Measurements from ENCODE around the gene PDE4D. TPM values are rescaled to one million over a fixed set of nuclear protein-coding genes. Genes with fewer than 3 reads are reported as not detected.
"Not testable (repeated sequence)": the region's sequence is repeated elsewhere in the genome, so short reads cannot be mapped to it uniquely, and the experiment has no call there.

Gene PDE4D
- total and polyA plus RNA-seq, 11 donors = 5.2 to 68.3 (median 42.1) TPM

- Histone ChIP-seq H3K9me3 (no peaks in the 10 kb centered on the region), H3K36me3 (no peaks in the 10 kb centered on the region), H3K27me3 (no peaks in the 10 kb centered on the region), H3K4me3 (no peak overlapping the region), H3K27ac (no peak overlapping the region), H3K4me1 (peaks cover 0 to 8% (median 0%) of the 10 kb centered on the region in 12 donors)
- no peak for ATAC-seq
- intact Hi-C loops (cut with DNase I) = no loop called here
- 96 to 98% (median 98%) methylated on average over 7 of the region's 7 CpGs for WGBS, 4 donors
- no peak for TF ChIP-seq CTCF (IDR thresholded peaks at IDR 0.05)
- no peak for TF ChIP-seq POLR2A (IDR thresholded peaks at IDR 0.05)
- no peak for DNase-seq
These were observed 137.0 kb downstream of the PDE4D start for GRCh38 chr5:59756373-59757035.

- TF ChIP-seq CTCF (IDR thresholded peaks at IDR 0.05) (no peak), POLR2A (IDR thresholded peaks at IDR 0.05) (no peak)
- intact Hi-C loops (cut with DNase I) = no loop called here
- WGBS, 4 donors = 92 to 99% (median 94%) methylated on average over 1 of the region's 1 CpG
These were observed 138.1 kb downstream of the PDE4D start for GRCh38 chr5:59755476-59755875.

GRCh38 chr5:59753599-59753998 is 139.9 kb downstream of the PDE4D start:
- DNase-seq (no peak), ATAC-seq (no peak)
- intact Hi-C loops (cut with DNase I) = no loop called here
- Histone ChIP-seq H3K4me1 (no peaks in the 10 kb centered on the region), H3K4me3 (no peak overlapping the region), H3K27me3 (no peaks in the 10 kb centered on the region), H3K27ac (no peak overlapping the region), H3K9me3 (no peaks in the 10 kb centered on the region), H3K36me3 (no peaks in the 10 kb centered on the region)
- TF ChIP-seq CTCF (IDR thresholded peaks at IDR 0.05) (no peak), POLR2A (IDR thresholded peaks at IDR 0.05) (no peak)
- WGBS, 4 donors = 91 to 94% (median 92%) methylated on average over 3 of the region's 3 CpGs

More at GRCh38 chr5:59755476-59755875, 138.1 kb downstream of the PDE4D start:
- H3K4me1 ChIP-seq = peaks cover 0 to 1% (median 0%) of the 10 kb centered on the region in 12 donors
- no peak overlapping the region for H3K4me3 ChIP-seq
- H3K27me3 ChIP-seq = no peaks in the 10 kb centered on the region
- no peaks in the 10 kb centered on the region for H3K9me3 ChIP-seq
- ATAC-seq (no peak), DNase-seq (no peak)
- H3K27ac ChIP-seq = no peak overlapping the region
- H3K36me3 ChIP-seq = no peaks in the 10 kb centered on the region

- Histone ChIP-seq H3K27me3 (no peaks in the 10 kb centered on the region), H3K4me1 (peaks cover 0 to 6% (median 0%) of the 10 kb centered on the region in 12 donors), H3K9me3 (no peaks in the 10 kb centered on the region), H3K36me3 (no peaks in the 10 kb centered on the region), H3K4me3 (no peak overlapping the region), H3K27ac (peak overlapping the region in 1 of 12 donors; percentile 27)
- TF ChIP-seq CTCF (IDR thresholded peaks at IDR 0.05) (no peak), POLR2A (IDR thresholded peaks at IDR 0.05) (no peak)
- intact Hi-C loops (cut with DNase I) = no loop called here
- WGBS, 4 donors = 96 to 97% (median 97%) methylated on average over 4 of the region's 4 CpGs
- ATAC-seq (no peak), DNase-seq (no peak)
These were observed 143.6 kb downstream of the PDE4D start for GRCh38 chr5:59749782-59750520.

- intact Hi-C loops (cut with DNase I); ATAC-seq: not testable (repeated sequence)
- 85 to 93% (median 89%) methylated on average over 4 of the region's 4 CpGs for WGBS, 4 donors
These were observed 145.4 kb downstream of the PDE4D start for GRCh38 chr5:59748036-59748663.

More at GRCh38 chr5:59748036-59748663, 145.4 kb downstream of the PDE4D start:
- H3K4me3 ChIP-seq, H3K36me3 ChIP-seq, H3K9me3 ChIP-seq, H3K27me3 ChIP-seq, DNase-seq: not testable (repeated sequence)
- Histone ChIP-seq H3K27ac (peak overlapping the region in 1 of 12 donors; percentile 67), H3K4me1 (peaks cover 0 to 14% (median 0%) of the 10 kb centered on the region in 12 donors)

Measured in heart left ventricle (tissue), 16 donors.